GM19328 (cell line): ENCODE results near the gene RERE.

Experiments
- ATAC-seq: cut with Tn5 transposase; IDR thresholded peaks from one replicate; pipeline ENCODE4 v1.9.1; 2021; ENCODE audit warnings: mild to moderate bottlenecking, moderate library complexity; ENCODE audit not compliant: unreplicated experiment

The RERE gene

DNA sequence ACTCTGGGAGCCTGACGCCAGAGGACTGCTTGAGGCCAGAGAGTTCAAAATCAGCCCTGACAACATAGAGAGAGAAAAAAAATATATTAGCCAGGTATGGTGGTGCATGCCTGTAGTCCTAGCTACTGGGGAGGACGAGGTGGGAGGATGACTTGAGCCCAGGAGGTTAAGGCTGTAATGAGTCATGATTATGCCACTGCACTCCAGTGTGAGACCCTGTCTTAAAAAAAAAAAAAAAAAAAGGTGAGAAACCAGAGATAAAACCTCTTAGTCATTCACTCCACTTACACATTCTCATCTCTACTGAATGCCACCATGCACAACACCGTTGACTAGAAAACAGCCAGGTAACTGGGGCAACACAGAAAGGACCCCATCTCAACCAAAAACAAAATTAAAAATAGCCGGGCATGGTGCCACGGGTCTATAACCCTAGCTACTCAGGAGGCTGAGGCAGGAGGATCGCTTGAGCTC lies 321.5 kb downstream of the RERE start:
- ATAC-seq: no peak

DNA sequence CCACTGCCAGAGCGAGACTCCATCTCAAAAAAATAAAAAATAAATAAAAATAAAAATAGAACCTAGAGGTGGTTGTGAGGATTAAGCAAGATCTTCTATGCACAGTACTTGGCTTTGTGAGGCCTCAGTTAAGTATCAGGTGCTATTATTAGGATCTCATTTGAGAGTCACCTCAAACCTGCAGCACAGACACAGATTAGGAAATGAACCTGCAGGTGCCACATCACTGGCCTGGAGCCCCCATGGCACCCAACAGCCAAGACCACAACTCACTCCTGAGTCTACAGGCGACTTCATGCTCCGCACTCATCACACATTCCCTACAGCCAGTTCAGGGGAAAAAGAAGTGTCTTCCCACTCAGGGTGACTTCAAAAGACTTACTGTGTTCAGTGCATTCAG lies 322.8 kb downstream of the RERE start:
- ATAC-seq: no peak

DNA sequence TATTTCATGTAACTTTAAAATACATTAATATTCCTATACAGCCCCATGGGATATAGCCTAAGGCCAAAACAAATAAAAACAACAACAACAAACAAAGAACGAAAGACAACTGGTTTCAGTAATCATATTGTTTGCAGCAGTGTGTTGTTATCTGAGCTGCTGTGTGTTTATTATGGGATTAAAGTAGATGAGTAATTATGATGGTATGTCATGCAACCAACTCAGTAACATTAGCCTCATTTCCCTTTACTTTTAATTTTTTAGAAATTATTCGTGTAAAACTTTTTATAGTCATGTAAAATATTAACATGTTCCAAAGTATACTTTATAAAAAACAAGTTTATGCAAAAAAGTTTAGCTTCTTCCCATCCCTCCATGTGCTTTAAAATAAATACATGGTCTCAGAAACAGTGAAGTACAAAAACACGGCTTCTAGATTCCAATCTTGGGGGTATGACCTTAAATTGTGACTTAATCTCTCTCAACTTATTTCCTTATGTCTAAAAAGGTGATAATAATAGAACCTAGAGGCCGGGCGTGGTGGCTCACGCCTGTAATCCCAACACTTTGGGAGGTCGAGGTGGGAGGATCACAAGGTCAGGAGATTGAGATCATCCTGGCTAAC lies 323.4 kb downstream of the RERE start:
- ATAC-seq: no peak

DNA sequence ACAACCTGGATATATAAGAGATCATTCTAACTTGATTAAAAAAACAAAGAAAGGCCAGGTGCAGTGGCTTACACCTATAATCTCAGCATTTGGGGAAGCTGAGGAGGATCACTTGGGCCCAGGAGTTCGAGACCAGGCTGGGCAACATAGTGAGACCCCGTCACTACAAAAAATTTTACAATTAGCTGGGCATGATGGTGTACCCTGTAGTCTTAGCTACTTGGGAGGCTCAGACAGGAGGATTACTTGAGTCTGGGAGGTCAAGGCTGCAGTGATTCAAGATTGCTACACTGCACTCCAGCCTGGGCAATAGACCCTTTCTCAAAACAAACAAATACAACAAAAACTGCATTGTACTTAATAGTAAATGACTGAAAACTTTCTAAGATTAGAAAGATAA lies 330.2 kb downstream of the RERE start:
- no peak for ATAC-seq

DNA sequence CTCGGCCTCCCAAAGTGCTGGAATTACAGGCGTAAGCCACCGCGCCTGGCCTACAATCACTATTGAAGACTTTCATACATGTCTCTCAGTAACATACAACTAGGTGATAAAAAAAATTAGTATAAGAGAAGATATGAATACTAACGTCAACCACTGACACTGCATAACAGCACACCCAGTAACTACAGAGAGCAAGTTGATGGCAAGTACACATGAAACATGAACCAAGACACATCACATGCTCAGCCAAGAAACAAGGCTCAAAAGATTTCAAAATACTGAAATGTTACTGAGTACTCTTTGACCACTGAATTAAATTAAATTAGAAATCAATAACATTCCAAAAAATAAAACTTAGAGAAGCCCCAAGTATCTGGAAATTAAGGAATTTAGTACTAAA lies 331.4 kb downstream of the RERE start:
- ATAC-seq: no peak

DNA sequence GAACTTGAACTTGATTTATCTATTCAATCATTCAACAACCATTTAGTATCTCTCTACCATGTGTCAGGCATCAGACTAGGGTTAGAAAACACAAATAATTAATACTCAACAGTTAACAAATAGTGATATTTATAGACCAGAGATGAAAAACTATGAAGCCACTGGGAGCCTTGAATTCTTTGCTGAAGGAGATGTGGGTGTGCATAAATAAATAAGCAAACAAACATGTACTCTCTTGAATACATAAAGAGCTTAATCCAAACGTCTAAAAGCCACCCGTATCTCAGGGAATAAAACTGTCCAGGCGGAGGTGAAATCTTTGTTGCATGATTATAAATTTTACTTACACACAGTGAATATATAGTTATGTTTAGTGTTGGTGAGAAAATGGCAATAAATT lies 333.9 kb downstream of the RERE start:
- no peak for ATAC-seq

DNA sequence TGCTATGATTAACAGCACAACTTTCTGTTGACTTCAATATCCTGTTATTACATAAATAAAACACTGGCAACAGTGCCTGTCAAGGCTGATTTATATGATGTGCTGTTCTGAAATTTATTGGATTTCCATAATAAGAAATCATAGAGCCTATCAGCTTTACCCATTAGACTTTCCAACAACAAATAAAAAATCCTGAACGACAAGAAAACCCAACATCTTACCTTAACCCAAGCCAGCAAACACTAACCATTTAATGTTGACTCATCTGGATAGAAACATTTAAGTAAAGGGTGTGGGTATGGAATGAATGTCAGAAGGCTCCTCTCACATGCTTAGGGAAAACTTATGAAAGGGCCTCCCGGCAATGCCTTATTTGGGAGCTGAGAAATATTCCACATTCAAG lies 334.5 kb downstream of the RERE start:
- ATAC-seq: no peak

DNA sequence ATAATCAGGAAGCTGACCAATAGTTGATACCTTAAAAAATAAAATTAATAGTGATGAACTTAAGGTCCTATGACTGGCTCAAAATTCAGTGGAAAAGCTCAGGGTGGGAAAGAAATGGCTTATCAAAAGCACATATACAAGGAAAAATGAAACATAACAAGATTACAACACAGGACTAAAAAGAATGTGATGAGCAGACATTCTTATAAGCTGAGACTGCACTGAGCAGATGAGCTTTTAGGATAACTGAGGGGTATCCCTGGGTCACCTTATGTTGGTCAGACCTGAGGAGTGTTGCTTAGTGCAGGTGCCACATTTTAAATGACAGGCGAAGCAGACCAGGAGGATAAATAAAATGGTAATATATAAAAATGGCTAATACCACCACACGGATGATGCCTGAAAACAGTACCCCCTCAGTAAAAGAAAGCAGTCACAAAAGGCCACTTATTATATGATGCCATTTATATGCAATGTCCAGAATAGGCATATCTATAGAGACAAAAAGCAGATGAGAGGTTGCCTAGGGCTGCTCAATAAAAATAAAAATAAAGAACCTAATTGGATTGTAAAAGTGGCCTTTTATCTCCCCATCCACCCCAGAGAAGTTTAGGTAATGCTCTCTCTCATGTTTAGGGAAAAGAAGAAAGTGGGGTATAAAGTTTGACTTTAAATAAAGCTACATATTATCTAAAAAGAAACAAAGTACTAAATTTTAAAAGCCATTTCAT lies 335.6 kb downstream of the RERE start:
- ATAC-seq: no peak

DNA sequence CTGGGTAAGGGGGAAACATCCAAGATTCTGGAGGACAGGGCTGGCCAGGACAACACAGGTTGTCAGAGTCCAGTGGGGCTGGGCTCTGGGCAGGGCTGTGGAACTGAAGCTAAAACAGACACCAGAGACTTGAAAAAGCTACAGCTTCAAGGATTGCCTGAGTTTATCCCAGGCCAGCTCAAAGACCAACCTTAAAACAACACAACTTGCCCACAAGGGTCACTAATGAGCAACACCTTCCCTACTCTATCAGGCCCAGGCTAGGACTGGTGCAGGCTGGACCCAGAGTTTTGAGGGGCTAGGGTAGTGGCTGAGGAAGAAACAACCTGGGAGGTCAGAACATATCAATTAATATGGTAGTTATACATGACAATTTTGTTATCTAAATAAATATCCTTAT lies 338.9 kb downstream of the RERE start:
- ATAC-seq: no peak

DNA sequence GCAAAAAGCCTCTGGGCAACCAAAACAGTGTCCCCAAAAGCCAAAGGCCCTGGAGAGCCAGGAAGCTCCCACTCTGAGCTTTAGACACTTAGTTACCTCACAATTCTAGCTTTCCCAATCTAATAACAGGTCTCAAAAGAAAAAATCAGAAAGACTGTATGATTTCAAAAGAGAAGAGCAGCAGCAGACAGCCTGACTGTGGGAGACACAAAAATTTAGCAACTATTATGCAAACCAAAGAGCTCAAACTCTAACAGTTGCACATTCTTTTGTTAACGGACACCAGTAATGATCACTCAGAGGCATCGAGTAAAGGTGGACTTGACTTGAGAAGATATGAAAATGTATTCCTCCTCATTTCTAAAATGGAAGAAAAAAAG lies 339.5 kb downstream of the RERE start:
- no peak for ATAC-seq

DNA sequence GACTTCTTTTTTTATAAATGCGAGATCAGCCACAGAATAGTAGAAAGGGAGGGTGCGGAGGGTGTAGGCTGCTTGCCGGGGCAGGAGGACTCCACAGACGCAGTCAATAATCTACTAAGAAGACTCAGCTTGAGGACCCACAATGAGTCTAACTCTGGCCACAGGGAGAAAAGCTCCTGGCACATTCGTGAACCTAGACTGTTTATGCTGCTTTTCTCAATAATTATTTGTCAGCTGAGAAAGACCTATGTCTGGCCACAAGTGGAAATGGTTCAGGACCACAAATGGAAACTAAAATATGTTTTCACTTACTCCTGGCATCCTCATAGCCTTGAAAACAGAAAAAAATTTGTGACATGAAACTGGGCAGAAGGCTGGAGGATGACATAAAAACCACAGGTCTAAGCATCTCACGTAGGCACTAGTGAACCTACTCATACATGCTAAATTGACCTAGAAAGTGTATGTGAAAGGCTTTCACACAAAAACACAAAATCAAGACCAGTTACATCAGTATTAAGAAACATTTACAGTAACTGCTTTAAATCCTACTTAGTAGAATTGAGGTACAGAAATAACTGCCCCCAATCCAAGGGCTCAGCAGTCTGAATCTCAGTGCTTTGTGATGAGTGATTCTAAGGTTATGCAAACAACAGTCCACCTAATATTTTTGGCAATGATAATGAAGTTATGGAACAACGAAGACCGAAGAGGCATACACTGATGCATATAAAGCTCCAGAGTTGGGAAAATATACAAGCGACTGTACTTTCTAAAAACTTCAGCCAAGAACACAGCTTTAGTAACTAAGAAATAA lies 340.1 kb downstream of the RERE start:
- ATAC-seq: no peak

DNA sequence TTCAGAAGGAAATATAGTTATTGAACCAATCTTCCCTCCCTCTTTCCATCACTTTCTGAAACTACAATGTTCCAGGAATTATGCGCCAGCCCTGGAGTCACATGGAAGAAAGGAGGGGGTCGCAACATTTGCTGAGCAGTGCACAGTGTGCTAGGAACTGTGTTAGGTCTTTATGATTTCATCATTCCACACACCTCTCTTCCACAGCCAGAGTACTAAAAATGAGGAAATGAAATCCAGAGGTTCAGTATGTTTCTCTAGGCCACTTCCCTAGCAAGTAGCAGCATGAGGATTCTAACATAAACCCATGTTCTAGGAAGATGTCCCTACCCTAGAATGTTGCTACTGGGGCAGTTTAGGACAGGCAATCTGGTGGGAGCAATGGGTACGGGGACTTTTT lies 341.4 kb downstream of the RERE start:
- ATAC-seq: no peak

DNA sequence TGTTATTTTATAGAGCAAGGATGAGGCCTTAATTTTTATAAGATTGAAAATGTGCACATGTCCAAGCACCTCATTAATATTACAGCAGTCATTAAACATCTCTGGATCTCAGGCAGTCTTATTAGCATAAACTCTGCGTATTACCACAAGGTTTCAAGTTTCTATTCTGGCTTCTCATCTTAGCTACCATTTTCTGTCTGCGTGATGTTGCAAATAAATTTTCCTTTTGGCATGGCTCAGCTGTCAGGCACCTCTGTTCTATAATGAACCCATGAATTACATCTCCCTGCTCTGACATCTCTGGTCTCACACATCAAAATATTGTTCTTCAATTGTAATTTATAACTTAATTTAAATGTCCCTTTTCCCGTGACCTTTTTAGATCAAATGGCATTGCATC lies 343.1 kb downstream of the RERE start:
- ATAC-seq: no peak

DNA sequence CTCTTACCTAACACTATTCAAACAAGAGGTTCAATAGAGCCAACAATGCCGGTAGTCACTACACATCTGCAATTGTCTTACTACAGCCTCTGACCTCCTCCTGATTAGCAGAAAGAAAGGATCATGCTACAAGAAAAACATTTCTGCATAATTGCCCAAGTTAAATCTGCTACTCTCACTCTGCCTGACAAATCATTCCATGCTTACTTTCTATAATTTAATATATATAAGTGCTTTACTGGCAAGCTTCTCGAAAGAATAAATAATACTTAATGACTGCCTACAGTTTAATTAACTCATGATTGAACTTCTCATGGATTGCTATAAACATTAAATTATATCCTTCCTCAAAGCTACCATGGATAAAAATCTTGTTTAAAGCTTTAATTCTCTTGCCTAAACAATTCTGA lies 343.5 kb downstream of the RERE start:
- no peak for ATAC-seq

DNA sequence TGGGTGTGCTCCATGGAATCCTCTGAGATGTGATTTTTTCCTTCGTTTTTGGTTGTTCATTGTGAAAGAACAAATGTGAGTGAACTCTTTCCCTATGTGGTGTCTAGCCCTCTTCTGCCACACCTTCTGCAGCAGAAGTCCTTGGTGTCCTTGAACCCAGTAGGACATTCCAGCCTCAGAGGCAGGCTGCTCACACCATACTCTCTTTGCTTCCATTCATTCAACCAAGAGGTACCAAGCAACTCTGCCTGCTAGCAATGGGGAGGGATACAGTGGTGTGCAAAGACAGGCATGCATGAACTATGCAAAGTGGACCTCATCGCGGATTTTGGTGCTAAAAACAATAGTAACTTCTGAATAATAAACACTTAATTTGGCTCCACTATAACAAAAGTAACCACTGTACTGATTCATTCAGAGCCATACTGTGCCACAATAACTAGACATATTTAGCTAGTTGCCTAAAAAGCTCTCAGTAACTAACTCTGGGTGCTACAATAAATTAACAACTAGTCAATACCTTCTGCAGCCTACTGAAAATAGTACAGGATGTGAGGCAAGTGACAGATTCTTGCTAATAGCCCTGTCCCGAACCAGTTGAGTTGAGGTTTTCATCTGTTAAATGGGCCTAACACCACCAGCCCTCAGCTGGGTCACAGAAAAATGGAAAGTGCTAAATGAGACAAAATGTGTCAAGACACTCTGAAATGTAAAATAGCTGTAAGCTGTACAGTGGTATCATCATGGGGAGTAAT lies 344.1 kb downstream of the RERE start:
- ATAC-seq: no peak

DNA sequence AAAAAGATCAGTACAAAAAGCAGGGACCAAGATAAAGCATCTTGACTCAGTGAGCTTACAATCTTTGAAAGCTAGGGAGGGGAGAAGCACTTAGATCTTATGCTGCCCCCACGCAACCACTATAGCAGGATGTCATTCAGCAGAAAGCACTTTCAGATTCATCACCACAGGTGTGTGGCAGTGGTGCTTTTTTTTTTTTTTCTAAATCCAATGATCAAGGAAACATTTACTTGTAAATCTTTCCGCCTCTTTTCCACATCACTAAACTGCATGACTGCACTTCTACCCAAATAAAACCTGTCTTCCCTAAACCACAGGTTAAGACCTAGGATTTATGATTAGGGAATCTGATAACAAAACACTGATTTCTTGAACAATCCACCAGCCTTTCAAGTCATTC lies 344.8 kb downstream of the RERE start:
- no peak for ATAC-seq

DNA sequence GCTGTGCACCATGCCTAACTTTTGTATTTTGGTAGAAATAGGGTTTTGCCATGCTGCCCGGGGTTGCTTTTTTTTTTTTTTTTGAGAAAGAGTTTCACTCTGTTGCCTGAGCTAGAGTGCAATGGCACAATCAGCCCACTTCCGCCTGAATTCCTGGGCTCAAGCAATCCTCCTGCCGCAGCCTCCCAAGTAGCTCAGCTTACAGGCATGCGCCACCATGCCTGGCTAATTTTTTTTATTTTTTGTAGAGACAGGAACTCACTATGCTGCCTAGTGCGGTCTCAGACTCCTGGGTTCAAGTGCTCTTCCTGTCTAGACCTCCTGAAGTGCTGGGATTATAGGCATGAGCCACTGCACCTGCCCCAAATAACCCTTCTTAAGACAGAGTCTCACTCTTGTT lies 346.0 kb downstream of the RERE start:
- no peak for ATAC-seq

DNA sequence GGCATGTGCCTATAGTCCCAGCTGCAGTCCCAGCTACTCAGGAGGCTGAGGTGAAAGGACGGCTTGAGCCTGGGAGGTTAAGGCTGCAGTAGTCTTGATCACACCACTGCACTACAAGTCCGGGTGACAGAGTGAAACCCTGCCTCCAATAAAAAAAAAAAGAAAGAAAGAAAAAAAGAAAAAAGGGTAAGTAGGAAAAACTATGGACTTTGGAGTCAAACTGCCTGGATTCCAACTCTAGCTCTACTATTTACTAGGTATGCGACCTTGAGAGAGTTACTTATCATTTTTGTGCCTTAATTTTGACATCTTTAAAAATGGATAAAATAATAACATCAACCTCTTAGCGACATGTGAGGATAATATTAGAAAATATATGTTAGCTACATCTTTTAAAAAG lies 348.7 kb downstream of the RERE start:
- ATAC-seq: no peak

DNA sequence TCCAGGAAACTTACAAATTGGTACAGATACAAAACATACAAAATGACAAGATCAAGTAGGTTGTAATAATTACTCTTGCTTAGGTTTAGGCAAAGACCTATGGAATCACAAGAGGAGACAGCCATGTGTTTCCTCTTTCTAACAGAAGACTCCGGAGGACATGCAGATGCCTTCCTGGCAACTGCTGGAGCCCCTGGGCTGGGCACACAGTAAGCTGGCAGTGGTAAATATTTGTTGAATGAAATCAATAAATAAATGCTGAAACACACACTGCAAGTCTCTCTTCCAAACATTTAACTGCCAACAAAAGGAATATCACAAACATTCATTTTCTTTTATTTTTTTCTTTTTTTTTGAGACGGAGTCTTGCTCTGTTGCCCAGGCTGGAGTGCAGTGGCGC lies 350.1 kb downstream of the RERE start:
- ATAC-seq: no peak

DNA sequence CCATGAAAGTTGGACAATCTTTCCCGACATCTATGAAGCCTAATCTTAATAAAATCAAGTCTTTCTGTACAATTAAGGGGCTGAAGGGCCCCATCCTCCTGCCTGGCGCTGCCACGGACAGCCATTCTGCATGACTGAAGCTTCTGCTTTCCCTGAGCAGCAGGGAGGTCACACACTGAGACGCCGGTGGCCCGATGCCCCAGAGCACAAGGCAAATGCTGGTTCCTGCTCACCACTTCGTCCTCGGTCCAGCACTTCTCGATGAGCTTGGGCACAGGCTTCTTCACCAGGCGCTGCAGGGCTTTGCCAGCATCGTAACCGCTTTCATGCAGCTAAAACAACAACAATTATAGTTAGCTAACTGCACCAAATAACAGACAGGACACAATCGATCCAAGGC lies 351.7 kb downstream of the RERE start:
- ATAC-seq: no peak

DNA sequence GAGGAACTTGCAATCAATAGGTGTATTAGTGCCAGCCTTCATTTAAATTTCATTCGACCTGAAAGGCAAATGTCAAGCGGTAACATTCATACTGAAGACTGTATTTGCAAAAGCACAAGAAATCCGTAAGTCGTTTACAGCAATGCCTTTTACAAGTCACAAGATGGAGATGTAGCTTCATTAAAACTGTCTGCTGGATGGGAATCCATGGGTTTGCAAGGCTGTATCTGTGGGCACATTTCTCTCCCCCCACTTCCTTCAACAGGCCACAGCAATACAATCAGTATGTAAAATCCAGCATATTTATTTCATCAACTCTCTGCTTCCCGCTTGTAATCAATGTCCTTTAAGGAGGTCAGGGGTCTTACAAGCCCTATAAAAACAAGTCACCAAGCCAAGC lies 352.4 kb downstream of the RERE start:
- ATAC-seq: no peak
